ENCODE measurements around the gene CCDC34.
"Not testable (repeated sequence)": the region's sequence is repeated elsewhere in the genome, so short reads cannot be mapped to it uniquely, and the experiment has no call there.

DNA sequence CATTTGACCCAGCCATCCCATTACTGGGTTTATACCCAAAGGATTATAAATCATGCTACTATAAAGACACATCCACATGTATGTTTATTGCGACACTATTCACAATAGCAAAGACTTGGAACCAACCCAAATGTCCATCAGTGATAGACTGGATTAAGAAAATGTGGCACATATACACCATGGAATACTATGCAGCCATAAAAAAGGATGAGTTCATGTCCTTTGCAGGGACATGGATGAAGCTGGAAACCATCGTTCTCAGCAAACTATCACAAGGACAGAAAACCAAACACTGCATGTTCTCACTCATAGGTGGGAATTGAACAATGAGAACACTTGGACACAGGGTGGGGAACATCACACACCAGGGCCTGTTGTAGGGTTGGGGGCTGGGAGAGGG lies 36.0 kb downstream of the CCDC34 start:
- TF ChIP-seq, protein P1, sequence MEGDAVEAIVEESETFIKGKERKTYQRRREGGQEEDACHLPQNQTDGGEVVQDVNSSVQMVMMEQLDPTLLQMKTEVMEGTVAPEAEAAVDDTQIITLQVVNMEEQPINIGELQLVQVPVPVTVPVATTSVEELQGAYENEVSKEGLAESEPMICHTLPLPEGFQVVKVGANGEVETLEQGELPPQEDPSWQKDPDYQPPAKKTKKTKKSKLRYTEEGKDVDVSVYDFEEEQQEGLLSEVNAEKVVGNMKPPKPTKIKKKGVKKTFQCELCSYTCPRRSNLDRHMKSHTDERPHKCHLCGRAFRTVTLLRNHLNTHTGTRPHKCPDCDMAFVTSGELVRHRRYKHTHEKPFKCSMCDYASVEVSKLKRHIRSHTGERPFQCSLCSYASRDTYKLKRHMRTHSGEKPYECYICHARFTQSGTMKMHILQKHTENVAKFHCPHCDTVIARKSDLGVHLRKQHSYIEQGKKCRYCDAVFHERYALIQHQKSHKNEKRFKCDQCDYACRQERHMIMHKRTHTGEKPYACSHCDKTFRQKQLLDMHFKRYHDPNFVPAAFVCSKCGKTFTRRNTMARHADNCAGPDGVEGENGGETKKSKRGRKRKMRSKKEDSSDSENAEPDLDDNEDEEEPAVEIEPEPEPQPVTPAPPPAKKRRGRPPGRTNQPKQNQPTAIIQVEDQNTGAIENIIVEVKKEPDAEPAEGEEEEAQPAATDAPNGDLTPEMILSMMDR (IDR thresholded peaks at IDR 0.05; ENCODE audit: borderline replicate concordance, extremely low read depth, low read length, poor library complexity, severe bottlenecking): not testable (repeated sequence)
- TF ChIP-seq EZH2 (IDR thresholded peaks at IDR 0.05; ENCODE audit: borderline replicate concordance, low read depth, low read length, severe bottlenecking): not testable (repeated sequence)

Data from DND-41 (cell line).